SK-N-SH (cell line): ENCODE measurements around the gene SFI1. TPM values are rescaled to one million over a fixed set of nuclear protein-coding genes. Genes with fewer than 3 reads are reported as not detected.

Experiments used
- CTCF ChIA-PET: fragments of 300-600, 350-600 bp; formaldehyde crosslinking; extraction: SDS; loops from one replicate; lab custom pipeline; 2021; lab: Yijun Ruan, JAX
- POLR2A ChIA-PET: fragments of 350-600 bp; sonication (Branson Sonifier 250); formaldehyde crosslinking; extraction: SDS; loops from one replicate; lab custom pipeline; 2020; ENCODE audit warnings: antibody characterized with exemption, inconsistent platforms; lab: Yijun Ruan, JAX
- DNase-seq: peaks from one replicate; pipeline ENCODE4 v3.0.0; 2012
- H2AFZ ChIP-seq: fragments of 200-600 bp; sonication (generic); 2 replicates; pipeline ENCODE4 v1.8.1; 2016; ENCODE audit warnings: antibody characterized with exemption, mild to moderate bottlenecking, low read depth
- H3F3A ChIP-seq: fragments of 200-600 bp; sonication (generic); replicated peaks from 2 replicates; pipeline ENCODE3; 2016; ENCODE audit warnings: antibody characterized with exemption, mild to moderate bottlenecking; ENCODE audit not compliant: insufficient read depth
- H3K27ac ChIP-seq, 2 experiments: fragments of 200-500 bp in 1 of 2; fragments of 200-600 bp in 1 of 2; sonication (Bioruptor generic) in 1 of 2; sonication (generic), shearing (Covaris generic) in 1 of 2; 2 replicates each; pipeline versions ENCODE4 v1.5.1 to v1.6.1; 2014 to 2016; ENCODE audit warnings: low read depth in 2 of 2, inconsistent platforms in 1 of 2, low read length in 1 of 2, mild to moderate bottlenecking in 1 of 2, mixed read lengths in 1 of 2
- H3K27me3 ChIP-seq: fragments of 200-600 bp; sonication (generic), shearing (Covaris generic); 2 replicates; pipeline ENCODE4 v1.6.1; 2016; ENCODE audit warnings: mixed run types; ENCODE audit not compliant: insufficient read depth
- H3K36me3 ChIP-seq, 2 experiments: fragments of 200-500 bp in 1 of 2; fragments of 200-600 bp in 1 of 2; sonication (Bioruptor generic) in 1 of 2; sonication (generic) in 1 of 2; replicated peaks in 1 of 2; 2 replicates each; pipeline versions ENCODE3 to v1.5.1; 2014 to 2016; ENCODE audit warnings: low read length in 1 of 2, mild to moderate bottlenecking in 1 of 2; ENCODE audit not compliant: insufficient read depth in 2 of 2, control insufficient read depth in 1 of 2
- H3K4me1 ChIP-seq, 2 experiments: fragments of 200-500 bp in 1 of 2; fragments of 200-600 bp in 1 of 2; sonication (Bioruptor generic) in 1 of 2; sonication (generic), shearing (Covaris generic) in 1 of 2; 2 replicates each; pipeline versions ENCODE4 v1.5.1 to v1.6.1; 2014 to 2016; ENCODE audit warnings: low read depth in 1 of 2, low read length in 1 of 2, mixed run types in 1 of 2; ENCODE audit not compliant: insufficient read depth in 2 of 2, control insufficient read depth in 1 of 2
- H3K4me2 ChIP-seq: fragments of 200-600 bp; sonication (generic), shearing (Covaris generic); 2 replicates; pipeline ENCODE4 v1.6.1; 2017; ENCODE audit warnings: mixed run types
- H3K4me3 ChIP-seq, 2 experiments: fragments of 200-500 bp in 1 of 2; fragments of 200-600 bp in 1 of 2; sonication (Bioruptor generic) in 1 of 2; sonication (generic), shearing (Covaris generic) in 1 of 2; 2 replicates each; pipeline versions ENCODE4 v1.5.1 to v1.8.1; 2014 to 2016; ENCODE audit warnings: low read depth in 2 of 2, inconsistent platforms in 1 of 2, low read length in 1 of 2, mild to moderate bottlenecking in 1 of 2, mixed read lengths in 1 of 2, moderate library complexity in 1 of 2
- H3K79me2 ChIP-seq: fragments of 200-600 bp; sonication (generic); 2 replicates; pipeline ENCODE4 v1.8.1; 2017; ENCODE audit warnings: mild to moderate bottlenecking; ENCODE audit not compliant: insufficient read depth
- H3K9ac ChIP-seq: fragments of 200-600 bp; sonication (generic); 2 replicates; pipeline ENCODE4 v1.6.1; 2017; ENCODE audit warnings: mixed run types
- H3K9me2 ChIP-seq: fragments of 200-600 bp; sonication (generic); 2 replicates; pipeline ENCODE4 v1.6.1; 2017; ENCODE audit warnings: mixed run types
- H3K9me3 ChIP-seq: fragments of 200-600 bp; sonication (generic); 2 replicates; pipeline ENCODE4 v1.6.1; 2017; ENCODE audit warnings: mixed run types, mild to moderate bottlenecking, moderate library complexity
- H4K20me1 ChIP-seq: fragments of 200-600 bp; sonication (generic); 2 replicates; pipeline ENCODE4 v1.6.1; 2017; ENCODE audit warnings: mild to moderate bottlenecking, mixed run types; ENCODE audit not compliant: insufficient read depth
- CHD2 ChIP-seq: fragments of 150-350 bp; IDR thresholded peaks from 2 replicates; pipeline ENCODE4 v1.6.1; 2018; ENCODE audit warnings: low read length; ENCODE audit not compliant: partially characterized antibody
- EP300 ChIP-seq, 2 experiments: IDR thresholded peaks; 2 replicates each; pipeline versions ENCODE4 v1.4.0 to v1.6.1; 2012; ENCODE audit warnings: borderline replicate concordance in 1 of 2, low read depth in 1 of 2, low read length in 1 of 2
- FOXJ3 ChIP-seq: sonication (generic); formaldehyde crosslinking; IDR thresholded peaks from 2 replicates; pipeline ENCODE4 v1.5.1; 2020; ENCODE audit warnings: mild to moderate bottlenecking, missing genetic modification reagents
- FOXM1 ChIP-seq: IDR thresholded peaks from 2 replicates; pipeline ENCODE4 v1.4.0; 2012; ENCODE audit warnings: low read depth, mild to moderate bottlenecking
- JUND ChIP-seq: IDR thresholded peaks from 2 replicates; pipeline ENCODE4 v1.4.0; 2012
- MXI1 ChIP-seq: IDR thresholded peaks from 2 replicates; pipeline ENCODE4 v1.6.1; 2012; ENCODE audit warnings: mild to moderate bottlenecking, low read depth, low read length, improper control_type of control experiment
- PBX3 ChIP-seq: IDR thresholded peaks from 2 replicates; pipeline ENCODE4; 2012
- POLR2AphosphoS5 ChIP-seq: IDR thresholded peaks from 2 replicates; pipeline ENCODE4 v1.6.1; 2012; ENCODE audit warnings: low read depth, low read length
- RAD21 ChIP-seq: IDR thresholded peaks from 2 replicates; pipeline ENCODE4 v1.6.1; 2012; ENCODE audit warnings: mild to moderate bottlenecking, low read length
- RCOR1 ChIP-seq: fragments of 150-350 bp; IDR thresholded peaks from 2 replicates; pipeline ENCODE4 v1.6.1; 2017; ENCODE audit warnings: antibody characterized with exemption, low read length
- RFX5 ChIP-seq: IDR thresholded peaks from 2 replicates; pipeline ENCODE4 v1.6.1; 2012; ENCODE audit warnings: mild to moderate bottlenecking, improper control_type of control experiment, low read length
- SMC3 ChIP-seq: IDR thresholded peaks from 2 replicates; pipeline ENCODE4 v1.6.1; 2012; ENCODE audit warnings: low read depth, low read length, improper control_type of control experiment
- TCF12 ChIP-seq: IDR thresholded peaks from 2 replicates; pipeline ENCODE4 v1.4.0; 2012
- USF1 ChIP-seq: IDR thresholded peaks from 2 replicates; pipeline ENCODE4 v1.4.0; 2012; ENCODE audit warnings: low read depth, borderline replicate concordance
- YY1 ChIP-seq: IDR thresholded peaks from 2 replicates; pipeline ENCODE4 v1.4.0; 2012; ENCODE audit warnings: low read depth, mild to moderate bottlenecking
- WGBS: methylation state at CpG from one replicate; pipeline ENCODE4 v1.1.6; 2017; ENCODE audit warnings: low lambda C conversion rate; 5-methylcytosine and 5-hydroxymethylcytosine counted together
- polyA plus RNA-seq, 3 experiments: library from polyadenylated mRNA; depleted of rRNA; stranded (reverse); fragments of >200 nt; gene quantifications; 2 replicates each; pipeline ENCODE4 v1.2.3, GENCODE V29; 2012
- TF ChIP-seq, protein P1 (sequence below): IDR thresholded peaks from 2 replicates; pipeline ENCODE4 v1.4.0; 2012; ENCODE audit warnings: low read depth, borderline replicate concordance
- TF ChIP-seq, protein P2 (sequence below): fragments of 150-350 bp; IDR thresholded peaks from 2 replicates; pipeline ENCODE4 v1.6.1; 2017; ENCODE audit warnings: antibody characterized with exemption, low read length, low read depth, borderline replicate concordance
- TF ChIP-seq, protein P3 (sequence below): fragments of 200-600 bp; sonication (generic); IDR thresholded peaks from 2 replicates; pipeline ENCODE4 v1.6.1; 2017; ENCODE audit warnings: antibody characterized with exemption, mild to moderate bottlenecking, moderate library complexity
- TF ChIP-seq, protein P4 (sequence below): fragments of 150-350 bp; IDR thresholded peaks from 2 replicates; pipeline ENCODE4 v1.6.1; 2016; ENCODE audit warnings: mild to moderate bottlenecking, low read depth, low read length

The SFI1 gene
- polyA plus RNA-seq, 1 of the 3 experiments (the other 2 are of a cell fraction), result 24.7 TPM

GRCh38 chr22:31451709-31452571 lies 44.4 kb upstream of the SFI1 start:
- H3K27me3 ChIP-seq, result no peaks in the 10 kb centered on the region
- peaks cover 3% of the 10 kb centered on the region; the same call in 1 of the 2 replicates for H3K79me2 ChIP-seq
- no peak for TF ChIP-seq YY1
- peak; percentile 35 for TF ChIP-seq RAD21
- TF ChIP-seq JUND, result no peak
- TF ChIP-seq, protein P1, sequence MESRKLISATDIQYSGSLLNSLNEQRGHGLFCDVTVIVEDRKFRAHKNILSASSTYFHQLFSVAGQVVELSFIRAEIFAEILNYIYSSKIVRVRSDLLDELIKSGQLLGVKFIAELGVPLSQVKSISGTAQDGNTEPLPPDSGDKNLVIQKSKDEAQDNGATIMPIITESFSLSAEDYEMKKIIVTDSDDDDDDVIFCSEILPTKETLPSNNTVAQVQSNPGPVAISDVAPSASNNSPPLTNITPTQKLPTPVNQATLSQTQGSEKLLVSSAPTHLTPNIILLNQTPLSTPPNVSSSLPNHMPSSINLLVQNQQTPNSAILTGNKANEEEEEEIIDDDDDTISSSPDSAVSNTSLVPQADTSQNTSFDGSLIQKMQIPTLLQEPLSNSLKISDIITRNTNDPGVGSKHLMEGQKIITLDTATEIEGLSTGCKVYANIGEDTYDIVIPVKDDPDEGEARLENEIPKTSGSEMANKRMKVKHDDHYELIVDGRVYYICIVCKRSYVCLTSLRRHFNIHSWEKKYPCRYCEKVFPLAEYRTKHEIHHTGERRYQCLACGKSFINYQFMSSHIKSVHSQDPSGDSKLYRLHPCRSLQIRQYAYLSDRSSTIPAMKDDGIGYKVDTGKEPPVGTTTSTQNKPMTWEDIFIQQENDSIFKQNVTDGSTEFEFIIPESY, result no peak
- TF ChIP-seq SMC3, result peak; percentile 34; the same call in 1 of the 2 replicates
- TF ChIP-seq MXI1, result no peak
- TF ChIP-seq, protein P2, sequence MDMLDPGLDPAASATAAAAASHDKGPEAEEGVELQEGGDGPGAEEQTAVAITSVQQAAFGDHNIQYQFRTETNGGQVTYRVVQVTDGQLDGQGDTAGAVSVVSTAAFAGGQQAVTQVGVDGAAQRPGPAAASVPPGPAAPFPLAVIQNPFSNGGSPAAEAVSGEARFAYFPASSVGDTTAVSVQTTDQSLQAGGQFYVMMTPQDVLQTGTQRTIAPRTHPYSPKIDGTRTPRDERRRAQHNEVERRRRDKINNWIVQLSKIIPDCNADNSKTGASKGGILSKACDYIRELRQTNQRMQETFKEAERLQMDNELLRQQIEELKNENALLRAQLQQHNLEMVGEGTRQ, result no peak
- TF ChIP-seq USF1, result no peak
- TF ChIP-seq PBX3, result peak; percentile 42; the same call in 1 of the 2 replicates
- no peak for TF ChIP-seq TCF12
- TF ChIP-seq, protein P3, sequence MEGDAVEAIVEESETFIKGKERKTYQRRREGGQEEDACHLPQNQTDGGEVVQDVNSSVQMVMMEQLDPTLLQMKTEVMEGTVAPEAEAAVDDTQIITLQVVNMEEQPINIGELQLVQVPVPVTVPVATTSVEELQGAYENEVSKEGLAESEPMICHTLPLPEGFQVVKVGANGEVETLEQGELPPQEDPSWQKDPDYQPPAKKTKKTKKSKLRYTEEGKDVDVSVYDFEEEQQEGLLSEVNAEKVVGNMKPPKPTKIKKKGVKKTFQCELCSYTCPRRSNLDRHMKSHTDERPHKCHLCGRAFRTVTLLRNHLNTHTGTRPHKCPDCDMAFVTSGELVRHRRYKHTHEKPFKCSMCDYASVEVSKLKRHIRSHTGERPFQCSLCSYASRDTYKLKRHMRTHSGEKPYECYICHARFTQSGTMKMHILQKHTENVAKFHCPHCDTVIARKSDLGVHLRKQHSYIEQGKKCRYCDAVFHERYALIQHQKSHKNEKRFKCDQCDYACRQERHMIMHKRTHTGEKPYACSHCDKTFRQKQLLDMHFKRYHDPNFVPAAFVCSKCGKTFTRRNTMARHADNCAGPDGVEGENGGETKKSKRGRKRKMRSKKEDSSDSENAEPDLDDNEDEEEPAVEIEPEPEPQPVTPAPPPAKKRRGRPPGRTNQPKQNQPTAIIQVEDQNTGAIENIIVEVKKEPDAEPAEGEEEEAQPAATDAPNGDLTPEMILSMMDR, result peak; percentile 71
- no peak for TF ChIP-seq CHD2
- TF ChIP-seq POLR2AphosphoS5, result no peak
- no peak for TF ChIP-seq RCOR1
- TF ChIP-seq, protein P4, sequence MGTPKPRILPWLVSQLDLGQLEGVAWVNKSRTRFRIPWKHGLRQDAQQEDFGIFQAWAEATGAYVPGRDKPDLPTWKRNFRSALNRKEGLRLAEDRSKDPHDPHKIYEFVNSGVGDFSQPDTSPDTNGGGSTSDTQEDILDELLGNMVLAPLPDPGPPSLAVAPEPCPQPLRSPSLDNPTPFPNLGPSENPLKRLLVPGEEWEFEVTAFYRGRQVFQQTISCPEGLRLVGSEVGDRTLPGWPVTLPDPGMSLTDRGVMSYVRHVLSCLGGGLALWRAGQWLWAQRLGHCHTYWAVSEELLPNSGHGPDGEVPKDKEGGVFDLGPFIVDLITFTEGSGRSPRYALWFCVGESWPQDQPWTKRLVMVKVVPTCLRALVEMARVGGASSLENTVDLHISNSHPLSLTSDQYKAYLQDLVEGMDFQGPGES, result no peak
- TF ChIP-seq EP300 (IDR thresholded peaks at IDR 0.05; ENCODE audit: borderline replicate concordance in 1 of 2, low read depth in 1 of 2, low read length in 1 of 2), result no peak
- no peak for TF ChIP-seq FOXJ3
- TF ChIP-seq FOXM1, result no peak
- no peak for TF ChIP-seq RFX5
- TF ChIP-seq, all 33 proteins: peak for 4
- Histone ChIP-seq H3K9me2 (no peaks in the 10 kb centered on the region), H3K4me3 (no peak overlapping the region), H2AFZ (no peak overlapping the region), H3K4me2 (no peak overlapping the region), H3K9ac (no peak overlapping the region), H3K27ac (peak overlapping the region in 1 of 2 experiments; percentile 7; a peak in 1 of 4 replicates), H3F3A (peaks cover 12% of the 10 kb centered on the region), H3K4me1 (no peaks in the 10 kb centered on the region), H3K9me3 (no peaks in the 10 kb centered on the region), H3K36me3 (peaks cover 48 to 49% of the 10 kb centered on the region in 2 experiments), H4K20me1 (0 out of 2 replicates have a peak, but pooled peaks cover 3% of the 10 kb centered on the region)
- peak; percentile 27 for DNase-seq
- ChIA-PET POLR2A (no interaction called here), CTCF (interaction anchor here (0.9 to 3.0 kb wide), 11 partner anchors 8 to 179 kb away, joined by 3 to 20 read pairs (median 4); no protein-coding TSS in a partner anchor)
- 79% methylated on average over 5 of the region's 5 CpGs for WGBS
